ENCODE measurements around the gene NAA20.

The NAA20 gene

DNA sequence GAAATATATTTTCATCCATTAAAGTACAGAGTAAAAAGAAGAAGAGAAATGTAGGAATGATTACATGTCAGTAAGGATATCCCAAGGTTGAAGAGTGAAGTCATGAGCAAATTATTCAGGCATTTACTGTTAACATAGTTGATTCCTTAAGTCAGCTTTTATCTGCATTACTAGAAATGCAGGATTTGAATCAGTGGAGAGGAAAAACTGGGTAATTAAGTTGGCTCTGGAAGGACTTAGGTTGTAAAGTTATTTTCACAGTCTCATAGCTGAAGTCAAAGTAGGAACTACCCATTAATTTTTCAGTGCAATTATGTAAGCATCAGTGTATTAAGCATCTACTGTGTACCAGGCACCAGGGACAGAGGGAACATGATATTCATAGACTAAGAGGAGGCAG lies 7.8 kb downstream of the NAA20 start:
- Histone ChIP-seq H3K36me3 (replicated peaks) (peaks cover 10% of the 10 kb centered on the region), H3K27ac (no peak overlapping the region), H3K27me3 (replicated peaks) (no peaks in the 10 kb centered on the region), H3K4me3 (ENCODE audit: low read depth, low read length) (no peak overlapping the region)
- TF ChIP-seq, protein P1, sequence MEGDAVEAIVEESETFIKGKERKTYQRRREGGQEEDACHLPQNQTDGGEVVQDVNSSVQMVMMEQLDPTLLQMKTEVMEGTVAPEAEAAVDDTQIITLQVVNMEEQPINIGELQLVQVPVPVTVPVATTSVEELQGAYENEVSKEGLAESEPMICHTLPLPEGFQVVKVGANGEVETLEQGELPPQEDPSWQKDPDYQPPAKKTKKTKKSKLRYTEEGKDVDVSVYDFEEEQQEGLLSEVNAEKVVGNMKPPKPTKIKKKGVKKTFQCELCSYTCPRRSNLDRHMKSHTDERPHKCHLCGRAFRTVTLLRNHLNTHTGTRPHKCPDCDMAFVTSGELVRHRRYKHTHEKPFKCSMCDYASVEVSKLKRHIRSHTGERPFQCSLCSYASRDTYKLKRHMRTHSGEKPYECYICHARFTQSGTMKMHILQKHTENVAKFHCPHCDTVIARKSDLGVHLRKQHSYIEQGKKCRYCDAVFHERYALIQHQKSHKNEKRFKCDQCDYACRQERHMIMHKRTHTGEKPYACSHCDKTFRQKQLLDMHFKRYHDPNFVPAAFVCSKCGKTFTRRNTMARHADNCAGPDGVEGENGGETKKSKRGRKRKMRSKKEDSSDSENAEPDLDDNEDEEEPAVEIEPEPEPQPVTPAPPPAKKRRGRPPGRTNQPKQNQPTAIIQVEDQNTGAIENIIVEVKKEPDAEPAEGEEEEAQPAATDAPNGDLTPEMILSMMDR (IDR thresholded peaks at IDR 0.05; ENCODE audit: low read depth, low read length, missing control alignments): no peak
- no peak for DNase-seq
- in situ Hi-C loops (cut with HindIII; ENCODE audit: low pct_ligation_motif_present, low sequenced_read_pairs): no loop called here

DNA sequence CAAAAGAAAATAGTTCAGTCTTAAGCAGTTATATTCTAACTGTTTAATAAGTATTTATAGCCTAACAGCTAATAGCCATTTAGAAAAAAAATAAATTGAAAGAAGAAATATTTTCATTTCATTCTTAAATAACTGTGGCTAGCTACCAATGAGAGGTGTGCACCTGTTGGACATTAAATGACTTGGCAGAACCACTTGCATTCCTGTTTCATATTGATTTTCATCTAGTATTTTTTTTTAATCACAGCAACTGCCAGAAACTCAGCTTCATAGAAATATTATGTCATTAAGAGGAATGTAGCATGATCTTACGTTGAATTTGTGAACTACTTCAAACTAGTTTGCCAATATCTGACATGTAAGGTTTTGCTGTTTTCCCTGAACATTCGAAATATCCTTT lies 10.1 kb downstream of the NAA20 start:
- H3K27ac ChIP-seq: no peak overlapping the region
- H3K4me3 ChIP-seq (ENCODE audit: low read depth, low read length): no peak overlapping the region
- peaks cover 18% of the 10 kb centered on the region for H3K36me3 ChIP-seq (replicated peaks)
- in situ Hi-C loops (cut with HindIII; ENCODE audit: low pct_ligation_motif_present, low sequenced_read_pairs): no loop called here
- TF ChIP-seq, protein P1 (IDR thresholded peaks at IDR 0.05; ENCODE audit: low read depth, low read length, missing control alignments): no peak
- no peak for DNase-seq
- no peaks in the 10 kb centered on the region for H3K27me3 ChIP-seq (replicated peaks)

DNA sequence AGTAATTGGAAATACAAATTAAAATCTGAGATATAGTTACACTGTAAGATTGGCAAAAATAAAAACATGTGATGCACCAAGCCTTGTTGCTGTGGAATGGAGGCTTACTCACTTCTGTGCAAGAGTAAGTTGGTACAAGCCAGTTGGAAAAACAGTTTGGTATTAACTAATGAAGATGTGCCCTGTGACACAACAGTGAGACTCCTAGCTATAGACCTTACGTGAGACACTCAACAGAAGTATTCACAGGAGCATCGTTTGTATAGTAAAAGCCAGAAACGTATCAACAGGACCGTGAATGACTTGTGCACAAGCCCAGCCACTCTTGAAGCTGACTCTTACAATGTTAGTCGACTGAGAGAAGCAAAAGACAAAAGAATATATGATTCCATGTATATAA lies 14.6 kb downstream of the NAA20 start:
- DNase-seq: no peak
- H3K27me3 ChIP-seq (replicated peaks): no peaks in the 10 kb centered on the region
- H3K36me3 ChIP-seq (replicated peaks): peaks cover 39% of the 10 kb centered on the region
- in situ Hi-C loops (cut with HindIII; ENCODE audit: low pct_ligation_motif_present, low sequenced_read_pairs): no loop called here
- no peak overlapping the region for H3K27ac ChIP-seq
- no peak overlapping the region for H3K4me3 ChIP-seq (ENCODE audit: low read depth, low read length)
- TF ChIP-seq, protein P1 (IDR thresholded peaks at IDR 0.05; ENCODE audit: low read depth, low read length, missing control alignments): no peak

DNA sequence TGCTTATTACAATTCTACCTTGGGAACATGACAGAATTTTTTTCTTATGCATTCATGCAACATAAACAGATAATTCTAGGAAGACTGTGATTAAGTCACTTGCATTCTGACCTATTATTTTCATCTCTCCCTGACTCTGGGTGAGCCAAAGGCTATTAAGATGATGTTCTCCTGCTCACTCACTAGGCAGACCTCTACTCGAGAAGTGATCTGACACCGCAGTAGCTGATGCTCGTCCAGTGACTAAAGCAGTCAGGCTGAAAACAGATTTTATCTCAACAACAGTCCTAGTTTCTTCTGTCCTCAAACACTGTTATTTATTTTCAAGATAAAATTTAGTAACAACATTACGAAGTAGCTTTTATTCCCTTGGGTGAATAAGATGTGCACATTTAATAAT lies 17.3 kb downstream of the NAA20 start:
- no peak overlapping the region for H3K27ac ChIP-seq
- H3K27me3 ChIP-seq (replicated peaks): no peaks in the 10 kb centered on the region
- peaks cover 47% of the 10 kb centered on the region for H3K36me3 ChIP-seq (replicated peaks)
- no peak for DNase-seq
- H3K4me3 ChIP-seq (ENCODE audit: low read depth, low read length): no peak overlapping the region
- TF ChIP-seq, protein P1 (IDR thresholded peaks at IDR 0.05; ENCODE audit: low read depth, low read length, missing control alignments): no peak
- in situ Hi-C loops (cut with HindIII; ENCODE audit: low pct_ligation_motif_present, low sequenced_read_pairs): no loop called here

DNA sequence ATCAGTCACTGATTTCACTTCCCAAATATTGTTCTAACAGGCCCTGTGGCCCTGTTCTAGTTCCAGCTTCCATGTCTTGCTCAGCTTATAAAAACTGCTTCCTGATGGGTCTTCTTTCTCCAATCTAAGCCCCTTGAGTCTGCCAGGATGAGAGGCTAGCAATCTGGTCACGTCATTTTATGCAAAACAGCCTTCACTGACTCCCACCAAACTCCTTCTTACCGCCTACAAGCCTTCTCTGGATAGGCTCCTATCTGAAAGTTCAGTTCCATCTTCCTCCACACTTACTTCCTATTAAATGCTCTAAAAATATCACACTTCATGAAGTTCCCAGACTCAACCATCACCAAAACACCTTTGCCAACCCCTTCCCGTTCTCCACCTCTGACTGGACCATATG lies 19.6 kb downstream of the NAA20 start:
- no peaks in the 10 kb centered on the region for H3K27me3 ChIP-seq (replicated peaks)
- no peak for DNase-seq
- H3K27ac ChIP-seq: no peak overlapping the region
- TF ChIP-seq, protein P1 (IDR thresholded peaks at IDR 0.05; ENCODE audit: low read depth, low read length, missing control alignments): no peak
- H3K4me3 ChIP-seq (ENCODE audit: low read depth, low read length): no peak overlapping the region
- in situ Hi-C loops (cut with HindIII; ENCODE audit: low pct_ligation_motif_present, low sequenced_read_pairs): no loop called here
- H3K36me3 ChIP-seq (replicated peaks): peaks cover 50% of the 10 kb centered on the region

DNA sequence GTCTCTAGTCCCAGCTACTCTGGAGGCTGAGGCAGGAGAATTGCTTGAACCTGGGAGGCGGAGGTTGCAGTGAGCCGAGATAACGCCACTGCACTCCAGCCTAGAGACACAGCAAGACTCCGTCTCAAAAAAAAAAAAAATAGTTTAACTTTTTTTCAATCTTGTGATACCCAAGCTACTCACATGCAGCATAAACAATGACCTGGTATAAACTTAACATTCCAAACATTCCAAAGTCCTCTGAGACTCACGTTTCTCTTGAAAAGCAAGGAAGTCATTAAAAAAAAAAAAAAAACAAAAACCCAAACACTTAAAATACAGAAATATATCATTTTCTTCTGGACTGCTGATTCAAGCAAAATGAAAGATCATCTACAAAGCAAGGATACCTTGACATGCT lies 20.8 kb downstream of the NAA20 start:
- TF ChIP-seq, protein P1 (IDR thresholded peaks at IDR 0.05; ENCODE audit: low read depth, low read length, missing control alignments): no peak
- DNase-seq: no peak
- Histone ChIP-seq H3K27me3 (replicated peaks) (no peaks in the 10 kb centered on the region), H3K4me3 (ENCODE audit: low read depth, low read length) (no peak overlapping the region), H3K36me3 (replicated peaks) (peaks cover 50% of the 10 kb centered on the region), H3K27ac (no peak overlapping the region)
- in situ Hi-C loops (cut with HindIII; ENCODE audit: low pct_ligation_motif_present, low sequenced_read_pairs): no loop called here

All from brain microvascular endothelial cell (primary cell).